SJSA1 (cell line): ENCODE measurements around the gene BRMS1. TPM values are rescaled to one million over a fixed set of nuclear protein-coding genes. Genes with fewer than 3 reads are reported as not detected.

Source experiments
- DNase-seq, 2 experiments: peaks; one replicate each; pipeline ENCODE4 v3.0.0-alpha.2; 2015 to 2020; ENCODE audit warnings: low spot score in 2 of 2, low read depth in 1 of 2
- H3K27ac ChIP-seq: fragments of 250-450 bp; sonication (Bioruptor Pico); 2 replicates; pipeline ENCODE4 v1.5.1; 2020; ENCODE audit warnings: mild to moderate bottlenecking, moderate library complexity
- H3K27me3 ChIP-seq: fragments of 250-450 bp; sonication (Bioruptor Pico); replicated peaks from 2 replicates; pipeline ENCODE4 v1.5.1; 2020; ENCODE audit warnings: mild to moderate bottlenecking, moderate library complexity
- H3K36me3 ChIP-seq: fragments of 250-450 bp; sonication (Bioruptor Pico); 2 replicates; pipeline ENCODE4 v1.5.1; 2020; ENCODE audit warnings: mild to moderate bottlenecking
- H3K4me1 ChIP-seq: fragments of 250-450 bp; sonication (Bioruptor Pico); replicated peaks from 2 replicates; pipeline ENCODE4 v1.6.1; 2021; ENCODE audit warnings: mild to moderate bottlenecking
- H3K4me3 ChIP-seq: fragments of 250-450 bp; sonication (Bioruptor Pico); 2 replicates; pipeline ENCODE4 v1.5.1; 2020; ENCODE audit warnings: mild to moderate bottlenecking
- H3K9me3 ChIP-seq: fragments of 250-450 bp; sonication (Bioruptor Pico); replicated peaks from 2 replicates; pipeline ENCODE4 v1.5.1; 2020; ENCODE audit warnings: mild to moderate bottlenecking
- total RNA-seq: library from RNA; depleted of rRNA; stranded (reverse); fragments of >200 nt; shearing (Covaris generic); gene quantifications from 2 replicates; pipeline ENCODE4 v1.2.3, GENCODE V29; 2014; rRNA removed

Gene BRMS1
- total RNA-seq, 1 experiment from 2014 or later, result 189 TPM

DNA sequence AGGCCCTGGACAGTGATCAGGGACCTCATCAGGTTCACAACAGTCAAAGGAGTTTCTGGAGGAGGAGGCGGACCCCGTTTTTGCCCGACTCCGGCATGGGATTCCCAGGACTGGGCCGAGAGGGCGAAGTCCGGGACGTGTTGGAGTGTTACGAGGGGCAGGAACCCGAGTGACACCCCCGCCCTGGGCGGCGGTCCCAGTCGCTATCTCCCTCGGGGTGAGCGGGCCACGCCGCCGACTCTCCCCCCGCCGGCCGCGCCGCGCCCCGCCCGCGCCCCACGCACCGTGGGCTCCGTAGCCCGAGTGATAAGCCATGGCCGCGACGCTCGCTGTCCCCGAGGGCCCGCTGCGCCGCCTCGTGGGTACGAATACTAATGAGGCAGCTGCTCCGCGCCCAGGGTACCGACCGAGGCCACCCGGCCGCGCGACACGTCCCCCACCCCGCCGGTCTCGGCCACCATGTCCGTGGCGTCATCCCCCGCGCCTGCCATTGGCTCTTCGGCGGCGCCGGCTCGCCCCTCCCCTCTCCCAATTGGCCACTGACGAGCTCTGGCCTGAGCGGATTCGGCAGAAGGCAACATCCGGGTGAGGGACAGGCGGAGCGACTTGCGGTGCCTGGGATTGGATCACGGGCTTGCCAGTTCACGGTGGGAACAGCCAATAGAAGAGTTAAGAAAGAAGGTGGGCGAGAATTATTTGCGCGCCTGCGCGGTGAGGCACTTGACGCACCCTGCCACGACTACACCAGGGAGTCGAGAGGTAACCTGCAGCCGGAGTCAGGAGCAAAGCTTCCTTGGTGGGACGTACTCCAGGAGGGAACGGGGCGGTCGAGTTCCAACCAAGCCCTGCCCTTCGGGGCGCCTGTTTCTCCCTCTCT is 56.0 kb downstream of the BRMS1 start, which contains the start of gene YIF1A:
Gene YIF1A (minus strand): TSS at position 473 of the 877 bp plus-strand sequence. CDS start 158 bp downstream, at position 315.
- peak; percentile 100 for DNase-seq
- H3K4me3 ChIP-seq, result peak within 1 kb of the TSS; percentile 77
- peaks cover 43% of the 10 kb centered on the region for H3K36me3 ChIP-seq
- H3K4me1 ChIP-seq, result peaks cover 28% of the 10 kb centered on the region
- H3K9me3 ChIP-seq, result 0 out of 2 replicates have a peak, but pooled peaks cover 2% of the 10 kb centered on the region
- peak within 1 kb of the TSS; percentile 76 for H3K27ac ChIP-seq
- peaks cover 34% of the 10 kb centered on the region for H3K27me3 ChIP-seq

DNA sequence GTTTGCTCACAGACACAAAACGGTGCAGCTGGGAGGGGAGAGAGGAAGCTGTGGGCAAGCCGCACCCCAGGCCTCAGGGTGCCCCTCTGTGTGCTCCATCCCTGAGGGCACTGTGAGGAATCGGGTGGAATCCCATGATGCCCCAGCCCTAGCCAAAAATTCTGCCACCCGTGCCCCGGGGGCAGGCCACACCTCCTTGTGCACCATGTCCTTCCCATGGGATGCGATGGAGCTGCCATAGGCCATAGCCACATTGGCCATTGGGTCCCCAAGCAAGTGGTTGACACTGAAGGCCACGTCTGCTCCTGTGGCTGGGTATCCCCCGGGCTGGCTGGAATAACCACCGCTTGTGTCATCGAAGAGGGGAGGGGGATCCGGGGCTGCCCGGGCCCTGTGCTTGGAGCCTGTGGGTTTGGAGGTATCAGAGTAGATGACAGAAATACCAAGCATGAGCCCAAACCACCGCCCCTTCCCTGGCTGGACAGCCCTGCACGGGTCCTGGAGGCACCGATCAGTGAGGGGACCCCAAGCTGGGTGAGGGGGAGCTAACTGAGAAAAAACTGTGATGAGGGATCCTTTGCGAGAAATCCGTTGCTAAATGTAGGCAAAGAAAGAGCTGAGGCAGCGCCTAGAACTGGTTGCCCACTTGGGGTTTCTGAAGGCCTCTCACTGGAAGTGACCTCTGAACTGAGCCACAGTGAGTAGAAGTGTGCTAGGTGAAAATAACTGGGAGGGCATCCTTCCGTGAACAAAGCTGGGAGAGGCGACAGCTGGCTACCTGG is 56.8 kb downstream of the BRMS1 start:
- peak overlapping the region; percentile 77 for H3K4me3 ChIP-seq
- peak in 1 of 2 experiments; percentile 55 for DNase-seq

More for the DNA sequence above, 56.8 kb downstream of the BRMS1 start:
- Histone ChIP-seq H3K4me1 (peaks cover 28% of the 10 kb centered on the region), H3K9me3 (0 out of 2 replicates have a peak, but pooled peaks cover 2% of the 10 kb centered on the region), H3K36me3 (peaks cover 47% of the 10 kb centered on the region), H3K27me3 (peaks cover 26% of the 10 kb centered on the region), H3K27ac (peak overlapping the region; percentile 76)

Other genes with a start within 250 kb of the BRMS1 start
- gene KLC2, start 87.4 kb downstream of the BRMS1 start, total RNA-seq, result 54.1 and 92.6 TPM in 2 replicates
- gene RAB1B, start 76.5 kb downstream of the BRMS1 start, total RNA-seq, result 290 and 334 TPM in 2 replicates
- 2.8 and 6.2 TPM in 2 replicates for gene CNIH2, start 66.9 kb downstream of the BRMS1 start, total RNA-seq
- 162 and 245 TPM in 2 replicates for gene YIF1A, start 56.0 kb downstream of the BRMS1 start, total RNA-seq
- gene TMEM151A, start 53.2 kb downstream of the BRMS1 start, total RNA-seq, result 0.60 and 0.61 TPM in 2 replicates
- gene CD248, start 28.1 kb downstream of the BRMS1 start, total RNA-seq, result 576 and 629 TPM in 2 replicates
- 44.9 and 58.0 TPM in 2 replicates for gene RIN1, start 8.7 kb downstream of the BRMS1 start, total RNA-seq
- gene B4GAT1, start 2.5 kb upstream of the BRMS1 start, total RNA-seq, result 44.1 and 46.5 TPM in 2 replicates
- not detected in 2 replicates for gene SLC29A2, start 26.7 kb upstream of the BRMS1 start, total RNA-seq
- 1.3 and 2.2 TPM in 2 replicates for gene NPAS4, start 75.9 kb upstream of the BRMS1 start, total RNA-seq
- 186 and 201 TPM in 2 replicates for gene MRPL11, start 93.7 kb upstream of the BRMS1 start, total RNA-seq
- 7.0 and 11.1 TPM in 2 replicates for gene PELI3, start 121.8 kb upstream of the BRMS1 start, total RNA-seq
- gene DPP3, start 135.3 kb upstream of the BRMS1 start, total RNA-seq, result 140 and 146 TPM in 2 replicates
- gene BBS1, start 165.5 kb upstream of the BRMS1 start, total RNA-seq, result 28.7 and 38.8 TPM in 2 replicates
- gene ZDHHC24, start 200.9 kb upstream of the BRMS1 start, total RNA-seq, result 17.9 and 18.3 TPM in 2 replicates
- not detected in 2 replicates for gene ACTN3, start 201.8 kb upstream of the BRMS1 start, total RNA-seq
- gene CTSF, start 223.5 kb upstream of the BRMS1 start, total RNA-seq, result 4.9 and 5.6 TPM in 2 replicates
- 0.34 TPM in 1 of 2 replicates, not detected in the other for gene CCDC87, start 248.0 kb upstream of the BRMS1 start, total RNA-seq
- gene CCS, start 248.1 kb upstream of the BRMS1 start, total RNA-seq, result 44.8 and 46.6 TPM in 2 replicates